ENCODE results near the gene EPGN.

EPGN gene

GRCh38 chr4:74282926-74283325 is 25.3 kb upstream of the EPGN start:
- H3K27ac ChIP-seq (replicated peaks) = no peak overlapping the region

GRCh38 chr4:74283614-74284013 is 24.7 kb upstream of the EPGN start:
- no peaks in the 10 kb centered on the region for H3K27me3 ChIP-seq (ENCODE audit: insufficient read depth, poor library complexity, severe bottlenecking)
- TF ChIP-seq POLR2AphosphoS5 (IDR thresholded peaks at IDR 0.05; ENCODE audit: low read depth) = no peak
- no peak for TF ChIP-seq CTCF (IDR thresholded peaks at IDR 0.05; ENCODE audit: insufficient read depth, low read length)
- no peak for TF ChIP-seq SPI1 (IDR thresholded peaks at IDR 0.05; ENCODE audit: borderline replicate concordance, low read depth)
- TF ChIP-seq GABPA (IDR thresholded peaks at IDR 0.05; ENCODE audit: low read depth) = no peak
- TF ChIP-seq REST (IDR thresholded peaks at IDR 0.05; ENCODE audit: insufficient replicate concordance, low read depth) = no peak
- no peak overlapping the region for H3K4me3 ChIP-seq (replicated peaks; ENCODE audit: insufficient read depth, low read length)
- no peak overlapping the region for H3K27ac ChIP-seq (replicated peaks)
- no peak for DNase-seq (ENCODE audit: low read depth in 1 of 2, low spot score in 1 of 2)

More at GRCh38 chr4:74282926-74283325, 25.3 kb upstream of the EPGN start:
- TF ChIP-seq CTCF (IDR thresholded peaks at IDR 0.05; ENCODE audit: insufficient read depth, low read length) (no peak), SPI1 (IDR thresholded peaks at IDR 0.05; ENCODE audit: borderline replicate concordance, low read depth) (no peak), GABPA (IDR thresholded peaks at IDR 0.05; ENCODE audit: low read depth) (no peak), REST (IDR thresholded peaks at IDR 0.05; ENCODE audit: insufficient replicate concordance, low read depth) (no peak), POLR2AphosphoS5 (IDR thresholded peaks at IDR 0.05; ENCODE audit: low read depth) (no peak)
- Histone ChIP-seq H3K4me3 (replicated peaks; ENCODE audit: insufficient read depth, low read length) (no peak overlapping the region), H3K27me3 (ENCODE audit: insufficient read depth, poor library complexity, severe bottlenecking) (no peaks in the 10 kb centered on the region)
- DNase-seq (ENCODE audit: low read depth in 1 of 2, low spot score in 1 of 2) = no peak

- DNase-seq (ENCODE audit: low read depth in 1 of 2, low spot score in 1 of 2) = no peak
- Histone ChIP-seq H3K27me3 (ENCODE audit: insufficient read depth, poor library complexity, severe bottlenecking) (no peaks in the 10 kb centered on the region), H3K27ac (replicated peaks) (no peak overlapping the region), H3K4me3 (replicated peaks; ENCODE audit: insufficient read depth, low read length) (no peak overlapping the region)
- no peak for TF ChIP-seq CTCF (IDR thresholded peaks at IDR 0.05; ENCODE audit: insufficient read depth, low read length)
- TF ChIP-seq SPI1 (IDR thresholded peaks at IDR 0.05; ENCODE audit: borderline replicate concordance, low read depth) = no peak
- TF ChIP-seq POLR2AphosphoS5 (IDR thresholded peaks at IDR 0.05; ENCODE audit: low read depth) = no peak
- TF ChIP-seq GABPA (IDR thresholded peaks at IDR 0.05; ENCODE audit: low read depth) = no peak
- TF ChIP-seq REST (IDR thresholded peaks at IDR 0.05; ENCODE audit: insufficient replicate concordance, low read depth) = no peak
Measured at GRCh38 chr4:74284053-74284452, 24.2 kb upstream of the EPGN start.
